Rectal smooth muscle tissue (tissue), 1 donor: ENCODE results near the gene BUB1.

Experiments used
- H3K27ac ChIP-seq: one replicate; pipeline ENCODE4 v1.7.0; 2013; ENCODE audit warnings: low read depth, low read length, inconsistent platforms
- H3K27me3 ChIP-seq: one replicate; pipeline ENCODE4 v1.7.0; 2013; ENCODE audit warnings: low read length; ENCODE audit not compliant: control insufficient read depth, insufficient read depth
- H3K36me3 ChIP-seq: one replicate; pipeline ENCODE4 v1.7.0; 2013; ENCODE audit warnings: low read length; ENCODE audit not compliant: control insufficient read depth, insufficient read depth
- H3K4me1 ChIP-seq: one replicate; pipeline ENCODE4 v1.7.0; 2013; ENCODE audit warnings: low read length; ENCODE audit not compliant: control insufficient read depth, insufficient read depth
- H3K4me3 ChIP-seq: one replicate; pipeline ENCODE4 v1.7.0; 2013; ENCODE audit warnings: low read length
- H3K9ac ChIP-seq: one replicate; pipeline ENCODE4 v1.7.0; 2013; ENCODE audit warnings: low read length

The BUB1 gene

DNA sequence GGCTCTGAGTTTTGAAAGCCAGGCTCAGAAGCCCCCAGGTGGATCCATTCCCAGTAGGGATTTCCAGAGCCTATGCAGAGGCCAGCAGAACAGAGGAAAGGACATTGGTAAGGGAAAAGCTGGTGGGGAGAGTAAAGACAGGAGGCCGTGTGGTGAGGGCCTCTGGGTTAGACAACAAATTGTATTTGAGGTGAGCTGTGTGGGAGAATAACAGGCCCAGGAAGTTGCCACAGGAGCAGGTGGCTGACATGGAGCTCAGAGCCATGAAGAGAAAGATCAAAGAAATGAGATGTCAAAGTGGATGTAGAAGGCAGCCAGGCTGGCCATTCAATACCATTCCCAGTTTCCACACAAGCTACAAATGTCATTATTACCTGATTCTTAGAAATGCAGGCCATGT, 8.8 kb downstream of the BUB1 start:
- Histone ChIP-seq H3K27me3 (no peaks in the 10 kb centered on the region), H3K4me3 (no peak overlapping the region), H3K9ac (no peak overlapping the region), H3K4me1 (no peaks in the 10 kb centered on the region), H3K36me3 (no peaks in the 10 kb centered on the region), H3K27ac (no peak overlapping the region)

DNA sequence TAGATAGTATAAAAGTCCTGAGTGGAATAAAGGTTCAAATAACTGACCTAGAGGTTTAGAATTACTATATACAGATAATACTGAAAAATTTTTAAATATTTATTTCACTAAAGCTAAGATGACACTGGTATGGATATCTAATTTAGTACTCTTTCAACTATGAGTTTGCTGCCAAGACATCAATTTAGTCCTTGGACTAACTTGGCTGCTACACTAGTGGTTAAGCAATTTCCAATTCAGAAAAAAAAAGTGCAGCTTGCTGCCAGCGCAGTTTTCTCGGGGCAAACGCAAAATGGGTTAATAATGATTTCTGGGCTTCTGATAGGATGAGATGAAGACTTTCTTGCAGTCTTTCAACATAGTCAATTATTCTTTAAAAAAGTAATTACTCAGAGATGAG, 10.8 kb downstream of the BUB1 start:
- H3K27me3 ChIP-seq = no peaks in the 10 kb centered on the region
- no peaks in the 10 kb centered on the region for H3K36me3 ChIP-seq
- H3K4me3 ChIP-seq = no peak overlapping the region

DNA sequence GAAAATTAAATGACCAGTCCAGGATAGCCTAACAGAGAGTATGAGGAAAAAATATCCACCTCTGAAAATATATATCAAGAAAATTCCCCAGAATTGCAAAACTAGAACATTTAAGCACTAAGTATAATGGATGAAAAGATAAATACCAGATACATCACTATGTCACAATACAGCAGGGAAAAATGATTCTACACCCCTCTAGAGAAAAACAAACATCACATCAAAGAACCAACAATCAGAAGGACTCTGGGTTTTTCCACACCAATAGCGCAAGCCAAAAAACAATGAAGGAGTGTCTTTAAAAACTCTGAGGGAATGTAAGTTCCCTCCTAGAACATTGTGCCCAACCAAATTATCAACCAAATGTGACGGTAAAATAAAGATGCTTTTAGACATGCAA, 13.7 kb downstream of the BUB1 start:
- H3K4me1 ChIP-seq = no peaks in the 10 kb centered on the region
- H3K36me3 ChIP-seq = no peaks in the 10 kb centered on the region
- H3K4me3 ChIP-seq = no peak overlapping the region
- no peak overlapping the region for H3K27ac ChIP-seq
- H3K27me3 ChIP-seq = no peaks in the 10 kb centered on the region
- no peak overlapping the region for H3K9ac ChIP-seq

More for the DNA sequence above, 10.8 kb downstream of the BUB1 start:
- H3K27ac ChIP-seq = no peak overlapping the region
- H3K9ac ChIP-seq = no peak overlapping the region
- no peaks in the 10 kb centered on the region for H3K4me1 ChIP-seq

DNA sequence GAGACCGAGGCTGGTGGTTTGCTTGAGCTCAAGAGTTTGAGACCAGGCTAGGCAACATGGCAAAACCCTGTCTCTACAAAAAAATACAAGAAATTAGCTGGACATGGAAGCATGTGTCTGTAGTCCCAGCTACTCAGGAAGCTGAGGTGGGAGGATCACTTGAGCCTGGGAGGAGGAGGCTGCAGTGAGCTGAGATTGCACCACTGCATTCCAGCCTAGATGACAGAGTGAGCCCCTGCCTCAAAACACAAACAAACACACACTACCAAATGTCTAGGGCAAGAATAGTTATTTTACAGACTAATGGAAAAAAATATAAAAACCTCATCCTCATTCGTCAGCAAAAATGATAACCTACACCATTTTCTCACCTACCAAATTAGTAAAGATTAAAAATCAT, 15.3 kb downstream of the BUB1 start:
- H3K27me3 ChIP-seq = no peaks in the 10 kb centered on the region
- no peak overlapping the region for H3K27ac ChIP-seq
- no peak overlapping the region for H3K4me3 ChIP-seq
- H3K36me3 ChIP-seq = no peaks in the 10 kb centered on the region
- no peaks in the 10 kb centered on the region for H3K4me1 ChIP-seq
- H3K9ac ChIP-seq = no peak overlapping the region

DNA sequence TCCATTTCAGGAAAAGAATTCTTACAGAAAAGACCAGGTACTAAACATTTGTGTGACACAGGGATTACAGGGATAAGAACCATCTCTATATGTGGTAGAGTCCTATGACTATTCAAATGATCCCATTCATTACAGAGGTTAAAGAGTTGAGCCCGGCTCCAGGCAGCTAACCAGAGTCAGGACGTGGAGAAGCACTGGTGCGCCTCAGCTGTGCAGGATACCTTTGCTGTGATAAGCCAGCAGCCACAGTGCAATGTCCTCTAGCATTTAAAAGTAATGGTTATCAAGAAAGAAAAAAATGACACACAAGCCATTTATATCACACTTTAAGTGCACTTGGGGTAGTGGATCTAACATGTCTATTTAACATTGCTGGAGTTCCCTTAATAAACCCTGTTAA, 17.3 kb downstream of the BUB1 start:
- no peaks in the 10 kb centered on the region for H3K36me3 ChIP-seq
- H3K4me1 ChIP-seq = no peaks in the 10 kb centered on the region
- no peak overlapping the region for H3K4me3 ChIP-seq
- H3K27me3 ChIP-seq = no peaks in the 10 kb centered on the region
- no peak overlapping the region for H3K27ac ChIP-seq
- H3K9ac ChIP-seq = no peak overlapping the region

DNA sequence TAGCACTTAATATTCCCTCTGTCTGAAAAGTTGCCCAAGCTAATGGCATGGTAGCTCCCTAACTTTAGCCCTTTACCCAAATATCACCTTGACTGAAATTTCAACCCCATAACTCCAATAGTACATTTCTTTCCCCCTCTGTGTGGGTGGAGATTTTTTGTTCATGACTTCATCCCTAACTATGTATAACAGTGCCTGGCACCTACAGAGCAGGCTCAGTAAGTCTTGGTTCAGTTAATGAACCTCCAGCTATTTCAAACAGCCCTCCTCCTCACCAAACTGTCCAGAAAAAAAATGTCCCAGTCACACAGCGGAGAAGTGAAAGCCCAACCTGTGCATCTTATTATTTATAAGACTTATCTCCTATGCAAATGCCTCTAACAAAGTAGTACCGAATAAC, 18.6 kb downstream of the BUB1 start:
- Histone ChIP-seq H3K27me3 (no peaks in the 10 kb centered on the region), H3K4me3 (no peak overlapping the region), H3K4me1 (no peaks in the 10 kb centered on the region), H3K27ac (no peak overlapping the region), H3K36me3 (no peaks in the 10 kb centered on the region), H3K9ac (no peak overlapping the region)

DNA sequence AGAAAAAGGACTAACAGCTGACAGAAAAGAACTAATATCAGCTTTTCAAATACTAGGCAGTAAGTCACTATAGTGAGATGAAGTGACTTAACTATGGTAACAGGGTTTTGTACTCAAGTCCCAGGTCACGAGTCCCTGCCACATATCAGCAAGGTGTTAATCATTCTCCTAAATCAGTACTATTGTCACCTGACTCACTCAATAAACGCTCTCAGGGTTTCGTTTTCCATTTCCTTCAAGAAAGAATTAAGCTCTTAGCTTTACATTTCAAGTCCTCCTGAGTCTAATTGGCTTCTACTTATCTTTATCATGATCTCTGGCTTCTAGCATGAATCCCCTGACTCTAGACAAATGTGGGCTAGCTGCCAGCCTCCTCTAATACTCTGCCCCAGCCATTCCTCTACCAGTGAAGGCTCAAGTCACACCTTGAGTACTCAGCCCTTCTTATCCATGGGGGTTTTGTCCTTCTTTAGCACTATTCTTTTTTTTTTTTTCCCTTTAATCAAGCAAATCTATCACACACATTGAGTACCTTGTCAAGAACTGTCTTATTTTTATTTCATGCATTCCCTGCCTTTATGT, 20.0 kb downstream of the BUB1 start:
- no peaks in the 10 kb centered on the region for H3K36me3 ChIP-seq
- H3K4me3 ChIP-seq = no peak overlapping the region
- no peak overlapping the region for H3K27ac ChIP-seq
- H3K9ac ChIP-seq = no peak overlapping the region
- no peaks in the 10 kb centered on the region for H3K27me3 ChIP-seq
- H3K4me1 ChIP-seq = no peaks in the 10 kb centered on the region

DNA sequence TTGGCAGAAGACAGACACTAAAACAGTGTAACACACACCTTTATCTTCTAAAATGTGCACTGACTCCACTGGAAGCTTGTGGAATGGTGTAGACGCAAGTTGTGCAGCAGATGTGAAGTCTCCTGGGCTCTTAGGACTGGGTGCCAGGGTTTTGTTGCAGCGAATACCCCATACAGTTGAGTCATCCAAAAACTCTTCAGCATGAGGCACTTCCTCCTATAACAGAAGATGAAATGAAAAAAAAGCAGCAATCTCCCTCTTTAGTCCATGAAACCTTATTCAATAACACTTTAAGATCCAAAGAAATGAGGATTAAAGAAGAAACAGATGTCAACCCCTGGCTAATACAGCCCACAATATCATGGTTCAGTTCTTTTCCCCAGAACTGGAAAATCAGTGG, 22.2 kb downstream of the BUB1 start:
- no peaks in the 10 kb centered on the region for H3K27me3 ChIP-seq
- no peaks in the 10 kb centered on the region for H3K4me1 ChIP-seq
- H3K9ac ChIP-seq = no peak overlapping the region
- no peak overlapping the region for H3K4me3 ChIP-seq
- H3K27ac ChIP-seq = no peak overlapping the region
- H3K36me3 ChIP-seq = no peaks in the 10 kb centered on the region

DNA sequence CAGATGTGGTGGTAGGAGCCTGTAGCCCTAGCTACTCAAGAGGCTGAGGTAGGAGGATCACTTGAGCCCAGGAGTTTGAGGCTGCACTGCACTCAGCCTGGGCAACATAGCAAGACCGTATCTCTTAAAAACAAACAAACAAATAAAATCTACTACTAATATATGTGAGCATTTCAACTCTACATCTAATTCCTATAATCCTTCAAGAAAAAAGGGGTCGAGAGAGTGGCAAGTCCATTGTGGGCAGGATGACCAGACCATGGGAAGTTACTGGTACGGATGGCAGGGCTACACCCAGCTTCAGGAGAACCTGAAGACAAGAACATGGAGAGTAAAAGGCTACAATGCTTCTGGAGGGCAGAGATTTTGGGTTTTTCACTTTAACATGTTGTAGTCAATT, 24.0 kb downstream of the BUB1 start:
- Histone ChIP-seq H3K9ac (no peak overlapping the region), H3K27me3 (no peaks in the 10 kb centered on the region), H3K4me3 (no peak overlapping the region), H3K27ac (no peak overlapping the region), H3K36me3 (no peaks in the 10 kb centered on the region), H3K4me1 (no peaks in the 10 kb centered on the region)

DNA sequence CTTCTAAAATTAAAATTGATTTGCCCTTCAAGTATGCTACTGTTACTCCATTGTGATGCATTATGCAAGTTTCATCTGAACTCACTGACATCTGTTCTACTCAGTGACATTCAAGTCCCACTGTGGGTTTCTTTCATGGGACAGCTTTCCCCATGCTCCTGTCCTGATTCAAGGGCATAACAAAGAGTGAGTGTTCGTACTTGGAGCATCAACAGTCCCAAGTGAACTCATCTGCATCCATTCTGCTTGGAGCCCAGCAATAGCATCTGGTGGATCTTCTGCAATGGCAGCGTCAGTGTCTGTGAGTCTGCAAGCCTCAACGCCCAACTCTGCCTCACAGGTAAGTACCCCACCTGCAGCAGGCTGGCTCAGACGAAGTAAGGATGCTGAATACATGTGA, 27.5 kb downstream of the BUB1 start:
- H3K9ac ChIP-seq = no peak overlapping the region
- H3K36me3 ChIP-seq = no peaks in the 10 kb centered on the region
- no peak overlapping the region for H3K27ac ChIP-seq

DNA sequence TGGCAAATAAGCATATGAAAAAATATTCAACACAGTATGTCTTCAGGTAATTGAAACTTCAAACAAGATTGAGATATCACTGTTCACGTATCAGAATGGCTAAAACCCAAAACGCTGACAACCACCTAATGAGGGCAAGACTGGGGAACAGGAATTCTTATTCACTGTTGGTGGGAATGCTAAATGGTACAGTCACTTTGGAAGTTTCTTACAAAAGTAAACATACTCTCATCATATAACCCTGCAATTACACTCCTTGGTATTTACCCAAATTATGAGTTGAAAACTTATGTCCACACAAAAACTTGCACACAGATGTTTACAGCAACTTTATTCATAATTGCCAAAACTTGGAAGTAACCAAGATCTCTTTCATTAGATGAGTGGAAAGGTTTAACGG, 30.1 kb downstream of the BUB1 start:
- Histone ChIP-seq H3K4me3 (no peak overlapping the region), H3K27me3 (no peaks in the 10 kb centered on the region), H3K36me3 (no peaks in the 10 kb centered on the region), H3K4me1 (no peaks in the 10 kb centered on the region), H3K27ac (no peak overlapping the region), H3K9ac (no peak overlapping the region)

More for the DNA sequence above, 27.5 kb downstream of the BUB1 start:
- no peaks in the 10 kb centered on the region for H3K27me3 ChIP-seq
- H3K4me1 ChIP-seq = no peaks in the 10 kb centered on the region
- H3K4me3 ChIP-seq = no peak overlapping the region

DNA sequence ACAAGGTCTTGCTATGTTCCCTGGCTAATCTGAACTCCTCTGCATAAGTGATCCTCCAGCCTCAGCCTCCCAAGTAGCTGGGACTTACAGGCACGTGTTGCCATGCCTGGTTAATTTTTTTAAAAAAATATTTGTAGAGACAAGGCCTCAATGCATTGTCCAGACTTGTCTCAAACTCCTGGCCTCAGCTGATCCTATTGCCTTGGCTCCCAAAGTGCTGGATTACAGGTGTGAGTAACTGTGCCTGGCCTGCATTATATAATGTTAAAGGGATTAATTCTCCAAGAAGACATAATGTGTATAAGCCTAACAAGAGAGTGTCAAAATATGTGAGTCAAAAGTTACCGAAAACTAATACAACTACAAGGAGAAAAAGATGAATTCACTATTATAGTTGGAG, 32.2 kb downstream of the BUB1 start:
- no peak overlapping the region for H3K27ac ChIP-seq
- no peaks in the 10 kb centered on the region for H3K4me1 ChIP-seq
- H3K36me3 ChIP-seq = no peaks in the 10 kb centered on the region

DNA sequence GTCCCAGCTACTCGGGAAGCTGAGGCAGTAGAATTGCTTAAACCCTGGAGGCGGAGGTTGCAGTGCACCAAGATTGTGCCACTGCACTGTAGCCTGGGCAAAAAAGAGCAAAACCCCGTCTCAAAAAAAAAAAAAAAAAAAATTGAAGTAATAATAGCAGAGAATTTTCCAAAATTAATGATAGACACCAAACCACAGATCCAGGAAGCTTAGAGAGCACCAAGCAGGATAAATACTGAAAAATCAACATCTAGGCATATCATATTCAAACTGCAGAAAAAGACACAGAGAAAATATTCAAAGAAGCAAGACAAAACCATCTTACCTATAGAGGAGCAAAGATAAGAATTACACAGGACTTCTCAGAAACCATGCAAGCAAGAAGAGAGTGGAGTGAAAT, 33.5 kb downstream of the BUB1 start:
- H3K36me3 ChIP-seq = no peaks in the 10 kb centered on the region
- no peak overlapping the region for H3K4me3 ChIP-seq
- H3K27ac ChIP-seq = no peak overlapping the region
- H3K4me1 ChIP-seq = no peaks in the 10 kb centered on the region
- H3K27me3 ChIP-seq = no peaks in the 10 kb centered on the region
- no peak overlapping the region for H3K9ac ChIP-seq

More for the DNA sequence above, 32.2 kb downstream of the BUB1 start:
- Histone ChIP-seq H3K9ac (no peak overlapping the region), H3K27me3 (no peaks in the 10 kb centered on the region), H3K4me3 (no peak overlapping the region)
